ENCODE data around the gene LRCH1.

The LRCH1 gene

DNA sequence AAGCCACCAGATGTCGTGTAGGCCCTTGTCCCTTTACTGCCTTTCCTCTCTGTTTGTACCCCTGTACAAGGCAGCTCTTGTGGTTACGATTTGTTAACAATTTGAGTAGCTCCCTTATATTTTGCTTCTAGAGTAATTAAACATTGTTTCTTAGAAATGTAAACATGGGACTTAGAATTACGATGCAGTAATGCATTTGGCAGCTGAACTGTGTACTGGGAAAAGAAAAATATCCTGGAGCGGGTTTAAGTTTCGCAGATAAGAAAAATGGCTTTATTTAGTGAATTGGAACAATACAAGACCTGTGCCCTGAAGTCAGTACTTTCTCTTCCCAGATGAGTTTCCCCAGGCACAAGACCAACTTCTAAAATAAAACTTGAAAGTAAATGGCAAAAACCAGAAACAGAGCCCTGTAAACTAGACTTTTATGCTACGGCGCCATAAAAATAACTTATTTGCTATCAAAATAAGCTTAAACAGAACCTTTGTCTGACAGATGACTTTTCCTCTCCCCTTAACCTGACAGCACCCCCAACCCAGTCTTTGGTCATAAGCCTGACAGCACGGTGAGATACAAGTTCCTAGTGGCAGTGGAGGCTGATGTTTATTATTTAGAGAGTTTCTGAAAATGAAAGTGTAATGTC, 63.0 kb downstream of the LRCH1 start:
- DNase-seq (ENCODE audit: low spot score) = no peak

GRCh38 chr13:46617229-46617721, 64.3 kb downstream of the LRCH1 start:
- DNase-seq (ENCODE audit: low spot score) = no peak

DNA sequence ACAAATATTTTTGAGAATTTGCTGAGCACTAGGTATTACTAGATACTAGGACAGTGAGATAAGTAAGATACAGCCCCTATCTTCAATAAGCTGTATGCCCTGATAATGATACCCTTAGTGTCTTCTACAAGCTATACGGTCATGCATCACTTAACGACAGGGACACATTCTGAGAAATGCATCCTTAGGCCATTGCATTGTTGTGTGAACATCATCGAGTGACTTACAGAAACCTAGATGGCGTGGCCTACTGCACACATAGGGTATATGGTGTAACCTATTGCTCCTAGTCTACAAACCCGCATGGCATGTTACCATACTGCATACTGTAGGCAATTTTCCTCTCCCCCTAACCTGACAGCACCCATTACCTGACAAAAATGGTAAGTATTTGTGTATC, 64.9 kb downstream of the LRCH1 start:
- DNase-seq (ENCODE audit: low spot score) = no peak

DNA sequence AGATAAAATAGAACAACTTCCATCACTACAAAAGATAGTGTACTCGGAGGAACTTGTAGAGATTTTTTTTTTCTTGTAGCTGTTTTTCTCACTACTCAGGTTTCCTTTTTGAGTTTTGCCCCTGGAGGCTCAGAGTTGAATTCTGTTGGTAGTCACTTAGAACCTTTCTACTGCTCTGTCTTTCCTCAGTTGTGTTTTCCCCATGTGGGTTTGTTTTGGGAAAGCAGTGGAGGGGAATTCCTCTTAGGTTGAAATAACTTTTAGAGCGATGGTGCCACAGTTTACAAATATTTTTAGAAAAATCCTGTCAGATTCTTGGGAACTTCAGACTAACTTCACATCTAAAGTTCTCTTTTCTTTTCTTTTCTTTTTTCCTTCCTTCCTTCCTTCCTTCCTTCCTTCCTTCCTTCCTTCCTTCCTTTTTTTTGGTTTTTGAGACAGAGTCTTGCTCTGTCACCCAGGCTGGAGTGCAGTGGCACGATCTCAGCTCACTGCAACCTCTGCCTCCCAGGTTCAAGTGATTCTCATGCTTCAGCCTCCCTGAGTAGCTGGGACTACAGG, 65.8 kb downstream of the LRCH1 start:
- no peak for DNase-seq (ENCODE audit: low spot score)

- DNase-seq (ENCODE audit: low spot score) = no peak
Measured at GRCh38 chr13:46620029-46620428, 67.1 kb downstream of the LRCH1 start.

DNA sequence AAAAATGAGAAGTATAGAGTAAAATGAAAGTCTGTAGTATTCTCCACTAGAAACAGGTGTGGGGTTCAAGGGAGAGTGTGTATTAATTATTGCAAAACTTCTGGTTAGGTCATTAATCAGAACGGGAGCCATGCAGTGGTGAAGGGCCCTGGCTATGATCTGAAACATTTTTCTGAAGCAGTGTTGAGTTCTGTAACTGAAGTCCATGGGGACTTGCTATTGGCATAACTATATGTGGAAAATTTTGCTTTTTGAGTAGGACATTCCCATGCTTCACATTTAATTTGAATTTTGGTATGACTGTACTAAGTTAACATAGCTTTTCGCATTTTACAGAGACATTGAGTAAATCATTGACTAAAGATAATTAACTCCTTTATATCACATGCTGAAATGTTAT, 67.5 kb downstream of the LRCH1 start:
- DNase-seq (ENCODE audit: low spot score) = no peak

- no peak for DNase-seq (ENCODE audit: low spot score)
Measured at GRCh38 chr13:46621133-46621532, 68.2 kb downstream of the LRCH1 start.

DNA sequence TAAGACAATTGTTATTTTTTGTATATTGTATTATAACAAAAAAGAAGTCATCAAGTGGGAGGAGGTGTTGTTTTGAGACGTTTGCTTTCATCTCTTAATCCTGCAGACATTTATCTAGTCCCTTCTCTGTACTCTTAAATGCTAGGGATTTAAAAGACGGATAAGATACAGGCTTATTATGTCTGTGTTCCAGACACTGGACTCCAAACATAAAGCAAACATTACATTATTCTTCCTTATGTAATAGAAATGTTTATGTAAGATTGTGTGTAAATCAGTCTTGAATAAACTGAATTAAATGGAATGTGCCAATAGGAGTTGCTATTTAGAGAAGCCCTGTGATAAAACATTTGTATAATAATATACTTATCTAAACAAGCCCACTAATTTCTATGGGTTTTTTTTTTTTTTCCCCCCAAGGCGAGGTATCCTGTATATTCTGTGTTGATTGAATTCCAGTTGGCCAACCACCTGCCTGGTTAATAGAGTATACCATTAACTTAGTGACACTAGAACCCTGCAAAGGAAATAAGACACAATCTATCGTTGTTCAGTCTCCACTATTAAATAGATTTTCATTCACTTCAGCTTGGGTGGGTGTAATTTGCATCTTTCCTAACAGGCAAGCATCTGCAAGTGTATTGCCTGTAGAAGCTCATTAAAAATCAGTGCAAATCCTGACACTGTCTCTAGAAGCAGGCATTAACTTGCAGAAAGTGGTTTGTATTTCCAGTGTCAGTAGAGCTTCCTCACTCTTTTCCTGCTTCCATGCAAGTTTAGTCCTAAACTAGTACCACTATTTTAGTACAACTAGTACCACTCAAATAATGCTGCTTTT, 69.0 kb downstream of the LRCH1 start:
- DNase-seq (ENCODE audit: low spot score) = no peak

- peak; percentile 79 for DNase-seq (ENCODE audit: low spot score)
Measured at GRCh38 chr13:46622630-46623256, 69.8 kb downstream of the LRCH1 start.

DNA sequence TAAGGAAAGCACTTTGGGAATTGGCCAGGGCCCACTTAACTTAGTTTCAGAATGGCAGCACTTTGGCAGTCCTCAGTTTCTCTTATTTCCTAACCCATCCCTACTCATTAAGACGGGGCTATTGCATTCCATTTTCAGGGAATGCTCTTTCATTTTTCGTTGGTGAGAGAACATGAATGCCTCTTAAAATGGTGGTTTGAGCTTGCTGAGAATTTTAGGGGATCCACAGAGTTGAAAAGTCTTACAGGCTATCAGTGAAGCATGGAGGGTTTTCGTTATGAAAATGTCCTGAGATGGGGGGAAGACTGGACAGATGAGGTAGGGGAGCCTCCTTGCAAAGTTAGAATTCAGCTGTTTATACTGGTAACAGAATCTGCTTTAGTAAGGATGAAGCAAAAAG, 71.4 kb downstream of the LRCH1 start:
- DNase-seq (ENCODE audit: low spot score) = no peak

DNA sequence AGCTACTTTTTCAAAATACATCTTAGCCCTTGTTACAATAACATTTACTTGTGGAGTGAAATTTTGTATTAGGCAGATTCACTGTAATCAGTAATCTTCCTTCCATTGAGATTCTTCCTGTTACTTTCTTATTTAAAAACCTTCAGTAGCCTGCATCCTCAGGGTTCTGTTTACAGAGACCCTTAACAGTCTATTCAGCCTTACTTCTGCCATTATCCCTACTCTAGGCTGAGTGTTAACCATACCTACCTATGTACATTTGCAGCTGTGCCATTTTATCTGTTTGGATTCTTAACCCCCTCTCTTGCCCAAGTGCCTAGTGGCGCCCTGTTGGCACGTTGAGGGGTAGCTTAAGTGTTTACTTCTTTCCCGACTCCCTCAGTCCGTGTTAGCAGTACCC, 71.9 kb downstream of the LRCH1 start:
- DNase-seq (ENCODE audit: low spot score) = no peak

- no peak for DNase-seq (ENCODE audit: low spot score)
Measured at GRCh38 chr13:46627462-46627861, 74.5 kb downstream of the LRCH1 start.

DNA sequence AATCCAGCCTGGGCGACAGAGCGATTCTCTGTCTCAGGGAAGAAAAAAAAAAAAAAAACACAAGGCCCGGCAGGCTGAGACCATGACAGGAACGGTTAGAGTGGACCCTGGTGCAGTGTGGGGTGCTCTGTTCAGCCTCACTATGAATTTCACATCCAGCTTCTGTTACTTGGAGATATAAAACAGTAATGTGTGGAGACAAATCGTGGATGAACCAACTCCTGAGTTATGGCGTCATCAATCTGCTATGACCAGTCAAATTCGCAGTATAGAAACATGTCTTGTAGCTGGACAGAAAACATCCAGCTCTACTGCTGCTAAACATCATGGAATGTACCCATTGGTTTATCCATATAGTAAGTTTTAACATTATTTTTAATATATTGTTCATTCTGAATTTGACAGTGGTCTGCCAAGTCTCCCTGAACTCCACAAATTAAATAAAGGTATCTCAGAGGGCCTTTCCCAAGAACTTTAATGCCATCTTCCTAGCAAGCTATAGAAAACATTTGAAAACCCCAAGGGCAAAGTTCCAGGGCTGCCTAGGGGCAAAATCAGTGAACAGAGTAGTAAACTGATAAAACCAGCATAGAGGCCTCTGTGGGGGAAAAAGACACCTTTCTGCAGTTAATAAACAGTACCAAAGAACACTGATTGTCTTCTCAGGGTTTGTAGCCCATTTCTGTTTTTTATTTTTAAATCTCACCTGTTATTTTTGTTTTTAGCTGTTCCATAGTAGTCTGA, 75.8 kb downstream of the LRCH1 start:
- DNase-seq (ENCODE audit: low spot score) = no peak

- DNase-seq (ENCODE audit: low spot score) = no peak
Measured at GRCh38 chr13:46629811-46630413, 76.9 kb downstream of the LRCH1 start.

DNA sequence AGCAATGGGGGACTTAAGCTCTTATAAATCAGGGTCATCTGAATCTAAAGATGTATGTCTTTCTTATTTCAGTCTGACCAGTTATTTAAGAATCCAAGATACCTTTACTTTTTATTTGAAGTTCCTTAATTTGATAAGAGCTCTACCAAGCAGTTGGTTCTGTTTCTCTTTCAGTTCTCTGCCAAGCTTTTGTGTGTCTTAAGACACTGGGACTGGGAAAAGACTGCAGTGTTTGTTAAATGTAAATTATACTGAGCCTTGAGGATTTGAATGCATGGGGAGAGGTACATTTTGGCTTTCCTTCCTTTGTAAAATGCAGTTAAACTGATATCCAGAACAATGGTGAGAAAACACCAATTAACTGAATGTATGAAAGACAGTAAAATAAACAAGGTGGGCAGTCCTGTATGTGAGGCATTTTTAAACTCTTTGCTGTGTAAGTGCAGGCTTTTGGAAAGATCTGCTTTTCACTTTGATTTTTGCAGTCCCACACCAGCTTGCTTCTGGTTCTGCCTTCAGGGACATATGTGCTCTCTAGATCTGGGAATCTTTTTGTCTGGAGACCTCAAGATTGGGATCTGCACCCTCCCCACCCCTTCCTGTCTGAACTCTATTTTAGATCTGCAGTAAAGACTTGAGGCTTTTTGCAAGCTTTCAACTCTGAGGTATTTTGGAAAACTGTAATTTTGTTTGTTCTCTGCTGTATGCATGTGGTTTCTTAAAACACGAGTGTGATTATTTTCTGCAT, 77.6 kb downstream of the LRCH1 start:
- no peak for DNase-seq (ENCODE audit: low spot score)

DNA sequence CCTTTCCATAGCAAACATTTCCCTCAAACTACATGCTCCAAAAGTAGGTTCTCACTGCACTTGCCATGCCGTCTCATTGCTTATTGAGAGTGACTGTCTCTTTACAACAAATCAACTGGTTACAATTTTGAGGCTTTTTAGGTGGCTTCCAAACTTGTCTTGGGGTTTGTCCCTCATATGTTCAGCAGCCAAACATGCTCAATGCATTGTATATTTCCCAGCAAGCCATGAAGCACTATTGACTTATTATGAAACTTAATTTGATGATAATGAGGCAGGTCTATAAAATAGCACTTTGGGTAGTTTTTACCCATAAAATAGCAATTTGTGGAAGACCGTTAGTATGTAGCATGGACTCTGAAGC, 78.2 kb downstream of the LRCH1 start:
- DNase-seq (ENCODE audit: low spot score) = no peak

DNA sequence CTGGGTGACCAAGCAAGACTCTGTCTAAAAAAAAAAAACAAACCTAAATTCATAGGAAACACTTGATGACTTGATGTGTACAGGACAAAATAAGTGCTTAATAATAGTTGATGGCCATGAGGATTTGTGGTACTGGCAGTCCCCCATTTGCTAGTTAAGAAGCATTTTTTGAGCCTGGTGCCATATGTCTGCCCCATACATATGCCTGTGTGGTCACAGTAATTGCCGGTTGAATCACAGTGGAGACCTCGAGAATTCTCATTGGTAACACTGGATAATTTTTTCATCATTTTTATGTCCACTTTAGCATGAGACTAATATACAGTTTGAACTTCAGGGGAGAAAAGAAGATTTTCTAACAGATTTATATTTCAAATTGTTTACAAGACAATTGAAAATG, 79.2 kb downstream of the LRCH1 start:
- DNase-seq (ENCODE audit: low spot score) = no peak

- no peak for DNase-seq (ENCODE audit: low spot score)
Measured at GRCh38 chr13:46633416-46633815, 80.4 kb downstream of the LRCH1 start.

GRCh38 chr13:46636451-46636850, 83.5 kb downstream of the LRCH1 start:
- DNase-seq (ENCODE audit: low spot score) = no peak

GRCh38 chr13:46637213-46637612, 84.2 kb downstream of the LRCH1 start:
- peak; percentile 60 for DNase-seq (ENCODE audit: low spot score)

- DNase-seq (ENCODE audit: low spot score) = no peak
Measured at GRCh38 chr13:46638262-46638661, 85.3 kb downstream of the LRCH1 start.
